Tibial artery (tissue), 4 donors: ENCODE measurements around the gene RAB11FIP3.

ENCODE experiments used
- DNase-seq, 2 donors: peaks; one replicate each; pipeline ENCODE4 v3.0.0-alpha.2; 2019
- H3K27ac ChIP-seq, 2 donors: fragments of 200-600 bp; sonication (generic) in 1 of 2; 1 replicate in 1 of 2; 2 replicates in 1 of 2; pipeline ENCODE4 v1.5.1; 2018 to 2019; ENCODE audit warnings: mild to moderate bottlenecking in 1 of 2
- H3K27me3 ChIP-seq, 2 donors: fragments of 200-600 bp; sonication (generic) in 1 of 2; one replicate each; pipeline versions ENCODE4 v1.5.1 to v1.6.0; 2016 to 2019
- H3K36me3 ChIP-seq, 3 donors: fragments of 200-600 bp; sonication (generic) in 2 of 3; one replicate each; pipeline ENCODE4 v1.5.1; 2016 to 2019; ENCODE audit warnings: mild to moderate bottlenecking in 2 of 3
- H3K4me1 ChIP-seq, 4 donors: fragments of 200-600 bp; sonication (generic) in 2 of 4; 1 replicate in 3 of 4; 2 replicates in 1 of 4; pipeline ENCODE4 v1.5.1; 2016 to 2019
- H3K4me3 ChIP-seq, 2 donors: fragments of 200-600 bp; sonication (generic) in 1 of 2; 1 replicate in 1 of 2; 2 replicates in 1 of 2; pipeline ENCODE4 v1.5.1; 2018 to 2019; ENCODE audit warnings: mild to moderate bottlenecking in 2 of 2
- H3K9me3 ChIP-seq, 3 donors: fragments of 200-600 bp; sonication (generic) in 1 of 3; one replicate each; pipeline ENCODE4 v1.5.1; 2016 to 2019
- CTCF ChIP-seq, 2 experiments: fragments of 200-600 bp in 1 of 2; fragments of 450-650 bp in 1 of 2; IDR thresholded peaks; one replicate each; pipeline ENCODE4 v1.5.1; 2017 to 2019; ENCODE audit warnings: antibody characterized with exemption in 2 of 2, mild to moderate bottlenecking in 1 of 2, moderate library complexity in 1 of 2
- intact Hi-C: fragments of 100-400 bp; cut with DNase I; formaldehyde crosslinking; loops from one replicate; pipeline ENCODE4 v1.15.0; 2023; ENCODE audit warnings: low total_unique reads

The RAB11FIP3 gene

DNA sequence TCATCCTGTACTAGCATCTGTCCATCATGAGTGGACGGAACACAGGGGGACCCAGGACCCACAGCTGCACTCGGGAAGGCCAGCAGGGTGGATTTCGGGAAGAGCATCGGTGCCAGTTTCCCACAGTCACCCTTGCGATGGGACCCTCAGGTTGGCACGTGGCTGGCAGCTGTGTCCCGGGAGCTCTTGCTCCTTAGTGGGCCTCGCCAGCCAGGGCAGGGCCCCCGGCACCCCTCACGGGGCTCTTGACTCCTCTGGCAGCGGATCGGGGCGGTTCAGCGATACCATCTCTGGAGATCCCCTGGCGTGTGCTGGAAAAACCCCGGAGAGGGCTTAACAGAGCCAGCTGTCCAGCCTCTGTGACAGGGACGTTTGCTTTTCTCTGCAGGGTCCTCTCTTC, 111.3 kb downstream of the RAB11FIP3 start:
- no peaks in the 10 kb centered on the region for H3K27me3 ChIP-seq
- DNase-seq = no peak
- intact Hi-C loops = no loop called here
- H3K27ac ChIP-seq = no peak overlapping the region
- H3K36me3 ChIP-seq = peaks cover 0 to 62% (median 5%) of the 10 kb centered on the region in 3 donors
- no peak overlapping the region for H3K4me3 ChIP-seq
- TF ChIP-seq CTCF (IDR thresholded peaks at IDR 0.05) = no peak
- H3K9me3 ChIP-seq = no peaks in the 10 kb centered on the region
- H3K4me1 ChIP-seq = peaks cover 0 to 5% (median 0%) of the 10 kb centered on the region in 4 donors

DNA sequence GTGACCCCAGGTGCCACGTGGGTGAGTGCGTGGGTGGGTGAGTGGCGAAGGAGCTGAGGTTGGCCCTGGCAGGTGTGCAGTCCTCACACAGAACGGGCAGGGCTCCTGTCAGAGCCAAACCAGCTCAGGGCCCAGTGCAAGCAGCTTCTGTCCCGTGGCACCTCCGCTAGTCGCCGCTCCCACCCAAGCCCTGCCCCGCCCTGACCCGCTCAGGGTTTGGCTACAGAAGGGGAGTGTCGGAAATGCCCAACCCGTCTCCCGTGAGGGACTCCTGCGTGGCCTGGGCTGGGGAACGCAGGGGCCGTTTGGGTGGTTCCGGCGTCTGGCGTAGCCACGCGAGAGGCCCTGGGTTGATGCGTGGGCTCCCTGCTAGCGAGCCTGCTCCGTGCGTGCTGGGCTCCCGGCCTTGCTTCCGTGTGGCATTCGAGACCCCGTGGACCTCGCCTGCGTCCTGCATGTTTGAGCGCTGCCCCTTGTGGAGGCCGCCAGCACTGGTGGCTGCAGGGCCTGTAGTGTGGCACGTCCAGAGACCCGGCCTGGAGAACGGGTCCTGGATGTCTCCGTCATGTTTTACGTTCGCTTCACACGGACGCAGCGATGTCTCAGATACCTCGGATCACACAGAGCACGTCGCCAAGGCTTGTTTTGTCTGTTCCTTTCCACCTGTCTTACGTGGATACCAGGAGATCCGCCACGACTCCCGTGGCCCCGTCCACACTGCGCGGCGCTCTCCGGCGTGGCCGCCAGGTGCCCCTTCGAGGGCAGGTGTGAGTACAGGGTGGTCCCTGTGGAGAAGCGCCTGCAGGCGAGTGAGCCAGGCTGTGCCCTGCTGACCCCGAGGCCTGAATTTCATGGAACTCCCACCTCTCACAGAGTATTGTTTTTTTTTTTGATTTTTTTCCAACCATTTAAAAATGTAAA, 112.2 kb downstream of the RAB11FIP3 start:
- Histone ChIP-seq H3K36me3 (peaks cover 0 to 62% (median 5%) of the 10 kb centered on the region in 3 donors), H3K9me3 (no peaks in the 10 kb centered on the region), H3K4me3 (no peak overlapping the region), H3K27ac (no peak overlapping the region), H3K27me3 (no peaks in the 10 kb centered on the region), H3K4me1 (peaks cover 0 to 5% (median 0%) of the 10 kb centered on the region in 4 donors)
- TF ChIP-seq CTCF (IDR thresholded peaks at IDR 0.05) = no peak
- intact Hi-C loops = no loop called here
- DNase-seq = no peak

GRCh38 chr16:539901-540530, 114.6 kb downstream of the RAB11FIP3 start:
- intact Hi-C loops = no loop called here
- H3K4me3 ChIP-seq = no peak overlapping the region
- DNase-seq = no peak
- H3K27ac ChIP-seq = no peak overlapping the region
- TF ChIP-seq CTCF (IDR thresholded peaks at IDR 0.05) = no peak
- no peaks in the 10 kb centered on the region for H3K27me3 ChIP-seq
- peaks cover 0 to 53% (median 5%) of the 10 kb centered on the region in 3 donors for H3K36me3 ChIP-seq
- peaks cover 0 to 5% (median 0%) of the 10 kb centered on the region in 4 donors for H3K4me1 ChIP-seq
- no peaks in the 10 kb centered on the region for H3K9me3 ChIP-seq

- H3K27me3 ChIP-seq = no peaks in the 10 kb centered on the region
- intact Hi-C loops = no loop called here
Observed at GRCh38 chr16:540645-541340, 115.3 kb downstream of the RAB11FIP3 start.

More at GRCh38 chr16:540645-541340, 115.3 kb downstream of the RAB11FIP3 start:
- peaks cover 0 to 54% (median 5%) of the 10 kb centered on the region in 3 donors for H3K36me3 ChIP-seq
- H3K9me3 ChIP-seq = no peaks in the 10 kb centered on the region
- no peak for DNase-seq
- H3K4me1 ChIP-seq = no peaks in the 10 kb centered on the region
- TF ChIP-seq CTCF (IDR thresholded peaks at IDR 0.05) = no peak
- no peak overlapping the region for H3K27ac ChIP-seq
- H3K4me3 ChIP-seq = no peak overlapping the region
